HL-60/S4 (cell line): ENCODE results near the gene ERFE.

ENCODE experiments used
- in situ Hi-C: fragments of 300-500 bp; cut with MboI; formaldehyde crosslinking; loops from 2 replicates; pipeline ENCODE4 v1.14.3; 2022; ENCODE audit warnings: low sequenced_read_pairs

Gene ERFE

DNA sequence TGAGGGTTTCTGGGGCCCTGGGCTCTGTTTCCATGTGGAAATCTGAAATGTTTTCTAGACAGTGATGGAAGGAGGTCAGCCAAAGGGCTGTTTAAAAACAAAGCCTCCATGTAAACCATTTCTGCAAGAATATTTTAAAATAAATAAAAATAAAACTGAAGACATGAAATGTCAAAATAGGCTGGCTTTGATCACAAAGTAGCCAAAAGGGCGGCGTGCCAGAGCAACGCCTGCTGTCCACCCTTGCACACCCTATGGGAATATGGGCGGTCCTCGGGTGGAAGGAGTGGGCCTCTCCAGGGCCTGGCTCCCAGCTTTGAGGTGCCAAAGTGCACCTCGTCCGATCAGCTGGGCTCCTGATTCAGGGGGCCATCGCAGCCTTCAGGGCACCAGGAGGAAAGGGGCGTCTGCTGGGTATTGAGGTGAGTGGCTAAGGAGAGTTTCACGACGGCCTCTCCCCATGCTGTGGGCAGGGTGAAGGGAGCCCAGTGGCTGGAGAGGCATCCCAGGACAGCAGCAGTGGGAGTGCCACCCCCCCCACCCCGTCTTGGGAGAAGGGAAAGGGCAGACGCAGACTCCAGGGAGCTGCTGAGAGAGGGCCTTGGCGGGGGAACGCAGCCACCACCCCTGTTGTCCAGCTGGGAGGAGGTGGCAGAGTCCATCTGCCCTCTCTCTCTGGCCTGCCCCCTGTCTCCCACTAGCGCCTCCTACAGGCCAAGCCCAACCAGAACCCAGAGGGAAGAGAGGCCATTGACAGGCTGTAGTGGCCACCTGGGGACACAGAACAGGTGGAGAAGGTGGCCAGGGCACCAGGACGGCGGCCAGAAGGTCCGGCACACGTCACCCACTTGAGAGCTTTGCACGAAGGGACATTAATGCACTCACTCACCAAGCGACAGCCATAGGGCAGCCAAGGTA lies 5.7 kb upstream of the ERFE start:
- in situ Hi-C loops = no loop called here

DNA sequence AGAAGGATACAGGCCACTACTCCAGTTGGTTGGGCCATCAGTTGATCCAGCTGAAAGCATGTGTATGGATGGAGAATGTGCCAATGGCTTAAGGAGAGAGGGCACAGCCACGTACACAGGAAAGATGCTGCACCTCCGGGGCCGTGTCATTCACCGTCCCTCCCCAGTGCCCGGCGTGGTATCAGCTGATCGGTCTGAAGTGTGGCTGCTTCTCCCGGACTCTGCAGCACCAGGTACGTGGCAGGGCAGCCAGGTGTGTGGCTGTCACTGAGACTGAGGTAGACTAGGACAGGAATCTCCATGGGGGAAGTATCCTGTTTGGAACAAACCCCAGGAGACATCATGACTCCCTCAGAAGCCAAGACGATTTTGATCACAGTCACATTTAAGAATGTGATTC lies 4.2 kb upstream of the ERFE start:
- in situ Hi-C loops = no loop called here

DNA sequence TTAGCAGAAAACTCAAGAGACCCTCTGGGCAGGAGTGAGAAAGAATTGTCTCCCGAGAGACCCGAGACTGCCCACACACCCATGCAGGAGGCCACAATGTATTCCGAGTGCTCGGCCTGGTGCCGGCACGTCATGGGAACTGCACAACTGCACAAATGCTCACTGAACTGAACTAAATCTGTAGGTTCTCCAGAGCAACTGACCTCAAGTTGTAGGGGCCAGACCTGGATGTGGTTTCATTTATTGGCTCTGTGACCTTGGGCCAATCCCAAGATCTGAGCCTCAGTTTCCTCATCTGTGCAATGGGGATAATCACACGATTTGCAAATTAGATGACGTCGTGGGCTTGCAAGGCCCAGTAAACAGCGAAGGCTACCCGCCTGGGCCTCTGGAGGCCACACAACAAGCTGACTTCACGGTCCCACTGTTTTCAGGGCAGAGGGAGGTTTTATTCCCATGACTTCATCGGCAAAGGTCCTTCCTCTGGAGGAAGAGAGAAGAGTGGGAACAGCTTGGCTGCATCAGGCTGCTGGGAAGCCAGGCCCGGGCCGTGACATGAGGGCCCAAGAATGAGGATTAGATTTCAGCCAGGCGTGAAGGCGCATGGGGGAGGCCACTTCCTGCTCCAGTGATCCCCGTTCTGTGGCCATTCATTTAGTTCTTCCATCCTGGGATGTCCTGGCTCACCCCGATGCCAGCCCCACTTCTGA lies 3.6 kb upstream of the ERFE start:
- in situ Hi-C loops = no loop called here

- in situ Hi-C loops = no loop called here
Measured at GRCh38 chr2:238155761-238156694, 2.7 kb upstream of the ERFE start.

GRCh38 chr2:238157506-238158017 lies 1.2 kb upstream of the ERFE start:
- in situ Hi-C loops = no loop called here

GRCh38 chr2:238158018-238158508 lies 707 bp upstream of the ERFE start:
- in situ Hi-C loops = no loop called here

GRCh38 chr2:238159071-238159539 lies 335 bp downstream of the ERFE start:
- in situ Hi-C loops = no loop called here

DNA sequence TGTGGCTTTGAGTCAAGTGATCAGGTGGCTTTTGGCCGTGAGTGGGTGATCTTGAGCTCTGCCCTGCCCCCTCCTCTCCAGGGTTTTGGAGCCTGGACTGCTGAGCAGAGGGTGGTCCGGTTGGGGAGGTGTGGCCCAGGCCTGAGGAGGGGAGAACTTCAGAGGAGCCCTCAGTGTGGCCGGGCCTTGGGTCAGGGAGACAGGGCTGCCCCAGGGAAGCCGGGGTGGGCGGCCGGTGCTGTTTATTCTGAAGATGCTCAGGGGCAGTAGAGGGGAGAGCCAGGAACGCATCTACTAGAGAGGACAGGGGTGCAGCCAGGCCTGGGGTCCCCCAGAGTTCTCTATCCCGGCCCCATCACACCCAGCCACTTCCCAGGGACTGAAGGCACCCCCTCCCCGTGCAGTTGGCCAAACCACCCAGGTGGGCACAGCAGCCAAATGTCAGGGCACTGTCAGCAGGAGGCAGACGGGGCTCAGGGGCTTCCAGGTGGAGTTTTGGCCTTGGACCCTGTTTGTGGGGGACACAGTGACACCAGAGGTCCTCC lies 963 bp downstream of the ERFE start:
- in situ Hi-C loops = no loop called here

DNA sequence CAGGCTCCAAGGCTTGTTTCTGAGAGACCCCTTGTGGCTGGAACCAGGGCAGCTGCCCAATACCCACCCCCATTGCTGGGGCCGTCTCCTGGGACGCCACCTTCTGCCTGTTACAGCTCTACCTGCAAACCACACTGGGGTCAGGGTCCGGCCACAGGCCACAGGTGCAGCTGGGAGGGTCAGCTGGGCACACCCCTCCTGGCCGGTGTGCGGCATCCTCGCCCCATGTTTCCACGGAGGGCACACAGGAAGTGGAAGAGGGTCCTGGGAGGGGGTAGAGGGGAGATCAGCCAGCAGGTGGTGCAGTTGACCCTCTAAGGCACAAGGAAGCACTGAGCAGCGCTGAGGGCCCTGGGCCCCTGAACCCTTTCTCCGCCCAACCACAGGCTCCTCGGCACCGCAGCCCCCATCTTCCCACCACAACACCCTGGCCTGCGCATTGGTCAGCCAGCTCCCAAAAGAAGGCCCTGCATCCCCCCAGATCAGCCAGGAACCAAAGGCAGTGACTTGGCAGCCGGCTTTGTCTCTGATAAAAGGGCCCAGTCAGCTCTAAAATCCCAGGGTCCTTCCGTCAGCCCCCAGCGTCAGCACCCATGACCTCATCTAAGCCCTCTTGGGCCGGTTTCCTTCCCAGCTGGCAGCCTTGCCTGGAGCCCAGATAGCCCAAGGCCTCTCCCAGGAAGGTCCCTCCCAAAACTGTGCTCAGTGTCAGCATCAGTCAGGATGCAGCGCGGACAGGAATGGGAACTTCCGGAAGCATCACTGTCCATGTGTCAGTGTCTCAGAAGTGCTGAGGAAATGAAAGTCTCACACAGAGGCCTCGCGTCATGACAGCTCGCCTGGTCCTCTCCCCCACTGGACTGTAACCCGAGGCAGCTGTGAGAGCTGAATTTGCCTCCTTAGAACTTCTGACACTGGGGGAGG lies 1.7 kb downstream of the ERFE start:
- in situ Hi-C loops = no loop called here

DNA sequence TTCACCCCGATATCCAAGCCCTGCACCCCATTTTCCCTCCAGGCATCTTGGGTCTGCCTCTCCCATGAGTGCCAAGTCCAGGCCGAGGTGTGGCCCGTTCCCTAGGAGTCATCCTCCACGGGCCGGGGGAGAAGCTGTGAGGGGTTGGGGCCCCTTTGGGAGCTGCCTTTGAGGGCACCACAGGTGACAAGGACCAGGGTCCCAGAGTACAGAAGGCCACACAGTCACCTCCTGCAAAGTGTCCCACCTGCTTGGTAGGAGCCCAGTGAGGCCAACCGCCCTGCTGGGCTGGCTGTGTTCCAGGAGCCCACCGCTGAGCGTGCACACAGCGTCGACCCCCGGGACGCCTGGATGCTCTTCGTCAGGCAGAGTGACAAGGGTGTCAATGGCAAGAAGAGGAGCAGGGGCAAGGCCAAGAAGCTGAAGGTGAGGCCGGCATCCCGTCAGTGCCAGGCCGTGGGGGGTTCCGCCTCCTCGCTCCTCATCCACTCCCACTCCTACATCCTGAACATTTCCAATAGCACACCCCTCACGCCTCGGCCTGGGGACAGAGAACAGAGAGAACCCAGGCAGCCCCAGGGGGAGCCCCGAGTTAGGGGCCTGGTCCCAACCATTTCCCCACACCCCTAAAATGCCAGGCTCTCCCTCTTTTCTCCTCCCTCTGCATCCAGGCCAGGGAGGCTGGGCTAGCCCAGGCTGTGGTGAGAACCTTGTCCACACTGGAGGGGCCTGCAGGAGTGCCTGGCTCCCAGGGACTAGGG lies 2.7 kb downstream of the ERFE start:
- in situ Hi-C loops = no loop called here

GRCh38 chr2:238162251-238162845 lies 3.6 kb downstream of the ERFE start:
- in situ Hi-C loops = no loop called here

DNA sequence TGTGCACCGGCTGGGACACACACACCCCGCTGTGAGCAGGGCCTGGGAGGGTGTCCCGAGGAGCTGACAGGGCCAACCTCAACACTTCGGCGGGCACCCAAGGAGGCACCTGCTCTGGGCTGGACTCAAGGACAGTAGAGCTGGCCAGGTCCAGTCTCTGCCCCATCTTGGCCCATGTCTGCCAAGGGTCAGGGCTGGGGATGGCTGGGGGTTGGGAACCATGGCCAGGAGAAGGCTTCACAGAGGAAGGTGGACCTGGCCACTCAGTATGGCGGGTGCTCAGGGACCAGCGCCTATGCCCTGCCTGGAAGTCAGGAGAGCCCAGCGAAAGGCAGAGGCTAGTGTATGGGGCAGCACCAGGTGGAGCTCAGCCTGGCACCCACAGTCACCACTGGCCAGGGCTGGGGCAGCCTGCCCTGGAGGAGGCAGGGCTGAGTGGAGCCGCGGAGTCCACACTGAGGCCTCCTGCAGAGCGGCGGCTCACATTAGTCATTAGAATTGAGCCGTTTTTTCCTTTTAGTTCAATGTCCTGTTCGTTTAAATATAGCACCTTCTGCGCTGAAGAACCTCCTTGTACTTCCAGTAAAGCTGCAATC lies 4.2 kb downstream of the ERFE start:
- in situ Hi-C loops = no loop called here

- in situ Hi-C loops = no loop called here
Measured at GRCh38 chr2:238163481-238164198, 4.9 kb downstream of the ERFE start.

- in situ Hi-C loops = no loop called here
Measured at GRCh38 chr2:238164906-238165287, 6.1 kb downstream of the ERFE start.

GRCh38 chr2:238165288-238165921 lies 6.6 kb downstream of the ERFE start:
- in situ Hi-C loops = no loop called here
